ENCODE measurements around the gene PNPLA7. TPM values are rescaled to one million over a fixed set of nuclear protein-coding genes. Genes with fewer than 3 reads are reported as not detected.

PNPLA7 gene
- total and polyA plus RNA-seq, 2 of the 13 experiments (the other 11 are each of a cell fraction or from before 2014, with no cell fraction given): 0.42 to 1.5 TPM

DNA sequence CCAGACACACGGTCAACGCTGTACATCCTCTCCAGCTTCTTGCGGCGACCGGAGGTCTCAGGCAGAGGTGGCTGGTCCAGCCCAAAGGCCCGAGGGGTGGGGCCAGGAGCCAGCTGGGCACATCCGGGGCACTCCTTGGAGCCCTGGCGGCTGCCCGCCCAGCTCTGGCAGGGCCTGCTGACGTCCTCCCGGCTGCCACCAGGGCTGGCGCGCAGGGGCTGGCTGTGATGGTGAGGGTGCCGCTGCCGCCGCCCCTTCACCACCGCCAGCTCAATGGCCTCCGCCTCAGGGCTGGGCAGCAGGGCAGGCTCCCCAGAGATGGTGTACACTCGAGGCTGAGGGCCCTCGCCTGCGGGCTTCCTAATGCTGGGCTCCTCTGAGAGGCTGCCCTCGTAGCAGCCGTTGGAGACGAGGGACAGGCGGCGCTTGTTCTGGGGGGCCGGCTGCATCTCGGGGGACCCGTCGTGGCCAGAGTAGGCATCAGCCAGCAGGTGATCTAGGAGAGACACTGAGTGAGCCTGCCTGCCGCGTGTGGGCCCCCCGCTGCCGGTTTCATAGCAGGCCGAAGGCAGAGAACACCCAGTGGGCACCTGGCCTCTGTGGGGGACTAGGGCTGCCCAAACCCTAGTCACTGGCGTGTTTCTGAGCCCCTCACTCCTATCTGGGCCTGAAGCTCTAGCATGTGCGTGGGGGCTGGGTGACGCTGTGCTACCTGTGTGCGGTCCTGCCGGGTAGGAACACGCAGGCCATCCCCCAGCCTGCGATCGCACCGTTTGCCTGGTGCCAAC, 92.6 kb downstream of the PNPLA7 start:
- H2AFZ ChIP-seq (ENCODE audit: low read length): no peak overlapping the region
- no peak for DNase-seq (ENCODE audit: low spot score)
- peak overlapping the region; percentile 97 for H3K9ac ChIP-seq (ENCODE audit: insufficient read depth, low read depth, low read length)
- ChIA-PET CTCF (ENCODE audit: low intra/inter-chr PET ratio, low total read pairs) (no interaction called here), POLR2A (no interaction called here)
- in situ Hi-C loops (cut with HindIII; ENCODE audit: extremely low pct_ligation_motif_present, low pct_unique_long_range_greater_than_20kb) (no loop called here), intact Hi-C loops (cut with micrococcal nuclease; ENCODE audit: unreplicated experiment) (no loop called here)
- H3K36me3 ChIP-seq (replicated peaks in 1 of 2; ENCODE audit: control insufficient read depth in 1 of 2, insufficient read depth in 2 of 2, low read length in 2 of 2): peaks cover 11 to 31% of the 10 kb centered on the region in 2 experiments
- H3K27me3 ChIP-seq (ENCODE audit: control insufficient read depth in 1 of 2, insufficient read depth in 2 of 2, low read length in 2 of 2): no peaks in the 10 kb centered on the region
- peaks cover 11% of the 10 kb centered on the region; the same call in 1 of the 2 replicates for H4K20me1 ChIP-seq (ENCODE audit: insufficient read depth, low read length)
- peaks cover 31% of the 10 kb centered on the region for H3K79me2 ChIP-seq (ENCODE audit: insufficient read depth, low read length)
- peaks cover 79% of the 10 kb centered on the region for H3K4me1 ChIP-seq (ENCODE audit: insufficient read depth, low read length)
- TSS peak; percentile 48 for BruUV-seq (replicated peaks)
- no peak for FAIRE-seq
- ATAC-seq: no peak
- H3K4me2 ChIP-seq (ENCODE audit: low read depth, low read length): peak overlapping the region; percentile 96
- H3K4me3 ChIP-seq (replicated peaks in 1 of 3; ENCODE audit: insufficient read depth in 1 of 3, low read depth in 2 of 3, low read length in 3 of 3): peak overlapping the region; percentile 68 to 95 (median 95)
- 92% methylated on average over 17 of the region's 44 CpGs for WGBS (ENCODE audit: low lambda C conversion rate)
- H3K9me3 ChIP-seq (ENCODE audit: low read length): no peaks in the 10 kb centered on the region
- peak overlapping the region; percentile 99 for H3K27ac ChIP-seq (ENCODE audit: extremely low read length, insufficient read depth, low read length)
- TF ChIP-seq ZMAT3 (CRISPR knock-in tag; conservative IDR thresholded peaks at IDR 0.05): 0 out of 2 replicates have a peak, but pooled peaks have one; percentile 21
- 0 out of 2 replicates have a peak, but pooled peaks have one; percentile 6 for TF ChIP-seq ZFP41 (CRISPR knock-in tag; IDR thresholded peaks at IDR 0.05; ENCODE audit: borderline replicate concordance)
- TF ChIP-seq, protein P1, sequence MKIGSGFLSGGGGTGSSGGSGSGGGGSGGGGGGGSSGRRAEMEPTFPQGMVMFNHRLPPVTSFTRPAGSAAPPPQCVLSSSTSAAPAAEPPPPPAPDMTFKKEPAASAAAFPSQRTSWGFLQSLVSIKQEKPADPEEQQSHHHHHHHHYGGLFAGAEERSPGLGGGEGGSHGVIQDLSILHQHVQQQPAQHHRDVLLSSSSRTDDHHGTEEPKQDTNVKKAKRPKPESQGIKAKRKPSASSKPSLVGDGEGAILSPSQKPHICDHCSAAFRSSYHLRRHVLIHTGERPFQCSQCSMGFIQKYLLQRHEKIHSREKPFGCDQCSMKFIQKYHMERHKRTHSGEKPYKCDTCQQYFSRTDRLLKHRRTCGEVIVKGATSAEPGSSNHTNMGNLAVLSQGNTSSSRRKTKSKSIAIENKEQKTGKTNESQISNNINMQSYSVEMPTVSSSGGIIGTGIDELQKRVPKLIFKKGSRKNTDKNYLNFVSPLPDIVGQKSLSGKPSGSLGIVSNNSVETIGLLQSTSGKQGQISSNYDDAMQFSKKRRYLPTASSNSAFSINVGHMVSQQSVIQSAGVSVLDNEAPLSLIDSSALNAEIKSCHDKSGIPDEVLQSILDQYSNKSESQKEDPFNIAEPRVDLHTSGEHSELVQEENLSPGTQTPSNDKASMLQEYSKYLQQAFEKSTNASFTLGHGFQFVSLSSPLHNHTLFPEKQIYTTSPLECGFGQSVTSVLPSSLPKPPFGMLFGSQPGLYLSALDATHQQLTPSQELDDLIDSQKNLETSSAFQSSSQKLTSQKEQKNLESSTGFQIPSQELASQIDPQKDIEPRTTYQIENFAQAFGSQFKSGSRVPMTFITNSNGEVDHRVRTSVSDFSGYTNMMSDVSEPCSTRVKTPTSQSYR (CRISPR knock-in tag; IDR thresholded peaks at IDR 0.05; ENCODE audit: borderline replicate concordance): 0 out of 2 replicates have a peak, but pooled peaks have one; percentile 15
- TF ChIP-seq, protein P2, sequence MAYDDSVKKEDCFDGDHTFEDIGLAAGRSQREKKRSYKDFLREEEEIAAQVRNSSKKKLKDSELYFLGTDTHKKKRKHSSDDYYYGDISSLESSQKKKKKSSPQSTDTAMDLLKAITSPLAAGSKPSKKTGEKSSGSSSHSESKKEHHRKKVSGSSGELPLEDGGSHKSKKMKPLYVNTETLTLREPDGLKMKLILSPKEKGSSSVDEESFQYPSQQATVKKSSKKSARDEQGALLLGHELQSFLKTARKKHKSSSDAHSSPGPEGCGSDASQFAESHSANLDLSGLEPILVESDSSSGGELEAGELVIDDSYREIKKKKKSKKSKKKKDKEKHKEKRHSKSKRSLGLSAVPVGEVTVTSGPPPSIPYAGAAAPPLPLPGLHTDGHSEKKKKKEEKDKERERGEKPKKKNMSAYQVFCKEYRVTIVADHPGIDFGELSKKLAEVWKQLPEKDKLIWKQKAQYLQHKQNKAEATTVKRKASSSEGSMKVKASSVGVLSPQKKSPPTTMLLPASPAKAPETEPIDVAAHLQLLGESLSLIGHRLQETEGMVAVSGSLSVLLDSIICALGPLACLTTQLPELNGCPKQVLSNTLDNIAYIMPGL (CRISPR knock-in tag; IDR thresholded peaks at IDR 0.05; ENCODE audit: borderline replicate concordance in 1 of 2, low read depth in 1 of 2): peak in 1 of 2 experiments; percentile 34; a peak in 1 of 4 replicates
- peak; percentile 27; the same call in 1 of the 2 replicates for TF ChIP-seq ZSCAN21 (CRISPR knock-in tag; IDR thresholded peaks at IDR 0.05; ENCODE audit: borderline replicate concordance)
- TF ChIP-seq, protein P3, sequence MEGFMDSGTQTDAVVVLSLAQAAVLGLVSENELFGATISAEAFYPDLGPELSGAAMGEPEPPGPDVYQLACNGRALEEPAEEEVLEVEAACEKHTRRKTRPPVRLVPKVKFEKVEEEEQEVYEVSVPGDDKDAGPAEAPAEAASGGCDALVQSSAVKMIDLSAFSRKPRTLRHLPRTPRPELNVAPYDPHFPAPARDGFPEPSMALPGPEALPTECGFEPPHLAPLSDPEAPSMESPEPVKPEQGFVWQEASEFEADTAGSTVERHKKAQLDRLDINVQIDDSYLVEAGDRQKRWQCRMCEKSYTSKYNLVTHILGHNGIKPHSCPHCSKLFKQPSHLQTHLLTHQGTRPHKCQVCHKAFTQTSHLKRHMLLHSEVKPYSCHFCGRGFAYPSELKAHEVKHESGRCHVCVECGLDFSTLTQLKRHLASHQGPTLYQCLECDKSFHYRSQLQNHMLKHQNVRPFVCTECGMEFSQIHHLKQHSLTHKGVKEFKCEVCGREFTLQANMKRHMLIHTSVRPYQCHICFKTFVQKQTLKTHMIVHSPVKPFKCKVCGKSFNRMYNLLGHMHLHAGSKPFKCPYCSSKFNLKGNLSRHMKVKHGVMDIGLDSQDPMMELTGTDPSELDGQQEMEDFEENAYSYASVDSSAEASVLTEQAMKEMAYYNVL (CRISPR knock-in tag; IDR thresholded peaks at IDR 0.05; ENCODE audit: borderline replicate concordance): 0 out of 2 replicates have a peak, but pooled peaks have one; percentile 41
- TF ChIP-seq, protein P4, sequence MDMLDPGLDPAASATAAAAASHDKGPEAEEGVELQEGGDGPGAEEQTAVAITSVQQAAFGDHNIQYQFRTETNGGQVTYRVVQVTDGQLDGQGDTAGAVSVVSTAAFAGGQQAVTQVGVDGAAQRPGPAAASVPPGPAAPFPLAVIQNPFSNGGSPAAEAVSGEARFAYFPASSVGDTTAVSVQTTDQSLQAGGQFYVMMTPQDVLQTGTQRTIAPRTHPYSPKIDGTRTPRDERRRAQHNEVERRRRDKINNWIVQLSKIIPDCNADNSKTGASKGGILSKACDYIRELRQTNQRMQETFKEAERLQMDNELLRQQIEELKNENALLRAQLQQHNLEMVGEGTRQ (IDR thresholded peaks at IDR 0.05; ENCODE audit: low read depth, low read length): no peak
- TF ChIP-seq, protein P4 (CRISPR knock-in tag; IDR thresholded peaks at IDR 0.05; ENCODE audit: borderline replicate concordance): no peak
- TF ChIP-seq, protein P5, sequence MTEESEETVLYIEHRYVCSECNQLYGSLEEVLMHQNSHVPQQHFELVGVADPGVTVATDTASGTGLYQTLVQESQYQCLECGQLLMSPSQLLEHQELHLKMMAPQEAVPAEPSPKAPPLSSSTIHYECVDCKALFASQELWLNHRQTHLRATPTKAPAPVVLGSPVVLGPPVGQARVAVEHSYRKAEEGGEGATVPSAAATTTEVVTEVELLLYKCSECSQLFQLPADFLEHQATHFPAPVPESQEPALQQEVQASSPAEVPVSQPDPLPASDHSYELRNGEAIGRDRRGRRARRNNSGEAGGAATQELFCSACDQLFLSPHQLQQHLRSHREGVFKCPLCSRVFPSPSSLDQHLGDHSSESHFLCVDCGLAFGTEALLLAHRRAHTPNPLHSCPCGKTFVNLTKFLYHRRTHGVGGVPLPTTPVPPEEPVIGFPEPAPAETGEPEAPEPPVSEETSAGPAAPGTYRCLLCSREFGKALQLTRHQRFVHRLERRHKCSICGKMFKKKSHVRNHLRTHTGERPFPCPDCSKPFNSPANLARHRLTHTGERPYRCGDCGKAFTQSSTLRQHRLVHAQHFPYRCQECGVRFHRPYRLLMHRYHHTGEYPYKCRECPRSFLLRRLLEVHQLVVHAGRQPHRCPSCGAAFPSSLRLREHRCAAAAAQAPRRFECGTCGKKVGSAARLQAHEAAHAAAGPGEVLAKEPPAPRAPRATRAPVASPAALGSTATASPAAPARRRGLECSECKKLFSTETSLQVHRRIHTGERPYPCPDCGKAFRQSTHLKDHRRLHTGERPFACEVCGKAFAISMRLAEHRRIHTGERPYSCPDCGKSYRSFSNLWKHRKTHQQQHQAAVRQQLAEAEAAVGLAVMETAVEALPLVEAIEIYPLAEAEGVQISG (CRISPR knock-in tag; IDR thresholded peaks at IDR 0.05): no peak

Data from HepG2 (cell line).